GM12892 (cell line): Measurements from ENCODE around the gene GAD1.

Experiments
- DNase-seq: peaks from one replicate; pipeline ENCODE4 v3.0.0; 2011; ENCODE audit not compliant: insufficient read length
- FAIRE-seq: peaks from 2 replicates; lab custom pipeline; 2011; peaks lifted over from hg19 to GRCh38; lab: Jason Lieb, UNC
- POLR2A ChIP-seq: IDR thresholded peaks from 2 replicates; pipeline ENCODE4 v1.6.1; 2011; ENCODE audit warnings: low read depth, low read length, control low read depth
- POLR2AphosphoS5 ChIP-seq: IDR thresholded peaks from 2 replicates; pipeline ENCODE4 v1.6.1; 2011; ENCODE audit warnings: low read depth, low read length, control low read depth
- TAF1 ChIP-seq: IDR thresholded peaks from 2 replicates; pipeline ENCODE4 v1.6.1; 2011; ENCODE audit warnings: low read depth, mild to moderate bottlenecking, control low read depth, low read length, borderline replicate concordance

GAD1 gene

DNA sequence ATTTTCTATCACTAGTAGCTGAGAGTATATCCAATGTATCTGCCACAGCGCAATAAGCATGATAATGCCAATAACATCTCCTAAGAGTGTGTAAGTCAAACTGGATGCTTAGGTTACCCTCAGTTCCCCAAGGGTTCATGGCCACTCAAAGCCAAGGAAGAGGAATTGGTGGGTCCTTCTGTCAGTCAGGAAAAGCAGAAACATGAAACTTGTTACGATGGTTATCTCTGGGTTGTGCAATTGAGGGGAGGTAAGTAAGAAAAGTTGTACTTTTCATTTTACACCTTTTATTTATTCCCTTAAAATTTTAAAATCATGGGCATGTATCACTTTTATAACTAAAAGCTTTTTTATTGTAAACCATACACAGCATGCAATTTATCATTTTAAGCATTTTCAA, 10.1 kb upstream of the GAD1 start:
- TF ChIP-seq TAF1 (no peak), POLR2A (no peak), POLR2AphosphoS5 (no peak)
- FAIRE-seq (no peak), DNase-seq (no peak)

DNA sequence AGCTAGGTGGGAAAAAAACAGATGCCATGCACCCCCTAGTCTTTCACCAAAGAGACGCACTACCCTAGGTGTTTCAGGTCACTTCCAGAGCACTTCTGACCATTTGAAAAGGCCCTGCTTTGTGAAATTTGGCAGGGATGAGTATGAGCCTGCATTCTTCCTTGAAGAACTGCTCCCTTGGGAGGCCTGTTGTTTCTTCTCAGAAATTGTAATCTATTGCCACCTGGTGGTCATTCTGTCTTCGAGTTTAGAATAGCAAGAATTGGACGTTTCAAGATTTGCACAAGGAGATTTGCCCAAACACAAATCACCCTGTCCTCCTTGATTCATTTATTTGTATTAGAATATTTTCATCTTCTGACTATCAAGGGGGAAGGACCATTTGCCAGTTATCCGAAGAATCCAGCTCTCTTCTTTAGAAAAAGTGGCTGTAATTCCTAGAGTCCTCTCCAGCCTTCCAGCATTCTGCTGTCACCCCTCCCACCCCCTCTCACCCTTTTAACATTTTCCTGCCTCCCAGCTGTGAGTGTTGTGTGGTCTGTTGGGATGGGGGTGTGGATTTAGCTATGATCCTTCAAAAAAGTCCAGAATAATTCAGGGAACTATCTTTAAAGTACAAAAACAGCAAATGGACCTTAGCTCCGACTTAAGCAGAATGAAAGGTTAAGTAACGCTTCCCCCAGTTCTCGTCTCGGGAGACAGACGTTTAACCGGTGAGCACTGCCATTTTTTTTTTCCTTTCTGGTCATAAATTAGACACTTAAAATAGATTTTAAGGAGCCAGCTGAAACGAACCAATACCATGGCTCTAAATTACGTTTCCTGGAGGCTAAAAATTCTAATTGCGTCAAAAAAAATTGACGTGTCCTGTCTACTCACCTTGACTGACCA, 3.7 kb upstream of the GAD1 start:
- DNase-seq (no peak), FAIRE-seq (peak; percentile 70)
- TF ChIP-seq TAF1 = no peak
- no peak for TF ChIP-seq POLR2AphosphoS5
- TF ChIP-seq POLR2A = no peak

DNA sequence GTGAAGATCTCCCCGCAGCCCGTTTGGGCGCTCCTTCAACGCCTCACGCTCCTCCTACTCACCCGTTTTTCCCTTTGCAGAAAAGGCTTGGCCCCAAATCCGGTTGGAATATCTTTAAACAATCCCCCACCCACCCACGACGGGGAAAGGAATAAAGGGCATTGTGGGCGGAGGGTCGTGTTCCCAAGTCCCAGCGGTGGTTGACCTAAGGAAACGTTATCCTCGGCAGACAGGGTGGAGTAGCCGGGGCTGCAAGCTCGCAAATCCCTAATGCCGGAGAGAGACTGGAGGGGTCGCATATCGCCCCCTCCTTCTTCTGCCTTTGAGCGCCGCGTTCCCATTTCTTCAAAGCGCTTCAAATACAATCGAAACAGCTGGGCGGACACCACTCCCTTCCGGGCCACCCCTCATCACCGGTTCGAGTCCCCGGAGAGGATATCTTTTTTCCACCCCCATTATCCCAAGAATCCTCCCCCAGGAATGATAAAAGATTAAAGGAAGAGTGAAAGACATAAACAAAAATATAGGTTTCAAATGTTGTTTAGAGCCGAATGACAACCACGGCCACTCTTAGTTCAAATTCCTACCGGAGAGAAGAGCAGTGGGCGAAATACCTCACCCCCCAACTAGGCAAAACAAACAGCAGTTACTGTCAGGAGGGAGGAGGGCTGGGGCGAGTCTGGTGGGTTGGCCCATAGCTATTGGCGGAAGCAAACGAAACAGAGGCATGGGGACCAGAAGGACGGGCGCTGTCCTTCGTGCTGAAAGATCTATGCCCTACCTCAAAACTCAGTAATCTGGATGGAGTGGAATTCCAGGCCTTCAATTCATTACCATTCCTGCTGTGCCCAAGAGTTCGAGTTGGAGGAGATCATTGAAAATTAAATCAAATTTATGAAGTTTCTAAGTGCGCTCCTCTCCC, 2.8 kb upstream of the GAD1 start:
- no peak for TF ChIP-seq POLR2A
- no peak for TF ChIP-seq TAF1
- no peak for TF ChIP-seq POLR2AphosphoS5
- FAIRE-seq (no peak), DNase-seq (no peak)

DNA sequence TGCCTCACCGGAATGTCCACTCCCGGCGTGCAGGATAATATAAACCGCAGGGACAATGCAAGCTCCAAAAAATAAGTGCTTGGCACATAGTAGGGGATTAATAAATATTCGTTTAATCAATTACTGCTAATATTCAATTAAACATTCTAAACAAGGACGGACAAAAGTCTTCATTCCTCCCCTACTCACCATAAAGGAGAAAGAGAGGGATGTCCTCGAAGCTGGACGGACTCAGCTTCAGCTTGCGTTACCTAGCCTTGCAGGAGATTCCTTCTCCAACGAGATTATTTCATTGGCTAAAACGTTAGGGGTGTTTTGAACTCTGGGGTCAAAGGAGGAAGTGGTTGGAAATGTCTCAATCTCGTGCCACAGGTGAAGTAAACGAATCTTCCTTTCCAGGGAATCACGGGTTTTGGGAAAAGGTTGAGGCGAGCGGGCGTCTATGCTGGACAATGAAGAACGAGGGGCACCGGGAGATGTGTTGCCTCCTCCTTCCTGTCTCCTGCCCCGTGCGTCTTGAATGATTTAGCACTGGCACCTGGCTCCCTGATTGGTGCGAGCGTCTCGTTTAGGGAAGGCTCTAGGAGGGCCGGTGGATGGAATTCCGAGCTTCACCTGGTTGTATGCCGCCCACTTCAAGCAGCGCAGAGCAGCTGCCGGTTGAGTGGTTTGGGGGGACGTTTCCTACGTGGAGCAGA, 2.0 kb upstream of the GAD1 start:
- no peak for FAIRE-seq
- TF ChIP-seq POLR2AphosphoS5 (no peak), TAF1 (no peak), POLR2A (no peak)
- no peak for DNase-seq

DNA sequence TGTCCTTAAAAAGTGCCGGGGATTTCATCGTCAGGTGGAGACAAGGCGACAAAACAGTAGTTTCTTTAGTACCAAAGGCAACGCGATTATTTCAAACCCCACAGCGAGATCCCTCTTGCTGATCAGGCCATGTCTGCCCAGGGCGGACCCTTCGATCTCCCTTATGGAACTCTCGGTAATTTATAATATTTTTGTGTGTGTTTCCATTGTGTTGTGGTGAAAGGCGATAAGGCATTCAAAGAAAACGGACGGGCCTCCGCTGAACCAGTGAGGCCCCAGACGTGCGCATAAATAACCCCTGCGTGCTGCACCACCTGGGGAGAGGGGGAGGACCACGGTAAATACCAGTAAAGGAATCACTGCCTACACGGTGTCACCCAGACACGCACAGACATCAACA, 1.4 kb upstream of the GAD1 start:
- FAIRE-seq = no peak
- no peak for TF ChIP-seq TAF1
- TF ChIP-seq POLR2AphosphoS5 = no peak
- DNase-seq = no peak

DNA sequence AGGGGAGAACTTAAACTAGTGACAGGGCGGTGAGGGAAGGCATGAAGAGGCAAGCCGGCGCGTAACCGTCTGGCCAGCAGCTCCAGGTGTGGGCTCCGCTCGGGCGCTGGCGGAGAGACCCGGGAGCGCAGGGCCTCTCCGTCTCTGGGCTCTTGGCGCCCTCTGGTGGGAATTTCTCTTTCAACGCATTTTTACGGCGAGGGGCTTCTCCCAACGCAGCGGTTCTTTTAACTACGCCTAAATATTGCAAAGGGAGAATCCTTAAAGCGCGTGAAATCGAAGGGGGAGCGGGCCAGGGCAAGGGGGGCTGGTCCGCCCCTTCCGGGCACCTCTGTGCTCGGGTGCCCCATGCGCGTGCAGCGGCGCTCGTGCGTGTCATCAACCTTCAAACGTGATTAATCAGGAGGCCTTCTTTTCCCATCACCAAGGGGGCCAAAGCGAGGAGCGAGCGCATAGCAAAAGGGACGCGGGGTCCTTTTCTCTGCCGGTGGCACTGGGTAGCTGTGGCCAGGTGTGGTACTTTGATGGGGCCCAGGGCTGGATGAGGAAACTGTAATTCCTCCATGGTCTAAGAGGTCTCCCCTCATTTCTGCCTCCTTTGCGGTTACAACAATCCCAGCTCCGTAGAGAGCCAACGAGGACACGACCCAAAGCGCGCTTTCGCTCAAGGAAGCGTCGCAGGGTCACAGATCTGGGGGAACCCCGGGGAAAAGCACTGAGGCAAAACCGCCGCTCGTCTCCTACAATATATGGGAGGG, 762 bp upstream of the GAD1 start:
- FAIRE-seq (peak; percentile 67), DNase-seq (peak; percentile 73)
- TF ChIP-seq POLR2A = no peak
- TF ChIP-seq POLR2AphosphoS5 = no peak
- TF ChIP-seq TAF1 = no peak

GRCh38 chr2:170817093-170818035, 677 bp downstream of the GAD1 start:
- no peak for FAIRE-seq
- no peak for DNase-seq
- TF ChIP-seq TAF1 (no peak), POLR2AphosphoS5 (no peak), POLR2A (no peak)

GRCh38 chr2:170818036-170818751, 1.5 kb downstream of the GAD1 start:
- DNase-seq (no peak), FAIRE-seq (no peak)
- TF ChIP-seq POLR2A (no peak), POLR2AphosphoS5 (no peak), TAF1 (no peak)

DNA sequence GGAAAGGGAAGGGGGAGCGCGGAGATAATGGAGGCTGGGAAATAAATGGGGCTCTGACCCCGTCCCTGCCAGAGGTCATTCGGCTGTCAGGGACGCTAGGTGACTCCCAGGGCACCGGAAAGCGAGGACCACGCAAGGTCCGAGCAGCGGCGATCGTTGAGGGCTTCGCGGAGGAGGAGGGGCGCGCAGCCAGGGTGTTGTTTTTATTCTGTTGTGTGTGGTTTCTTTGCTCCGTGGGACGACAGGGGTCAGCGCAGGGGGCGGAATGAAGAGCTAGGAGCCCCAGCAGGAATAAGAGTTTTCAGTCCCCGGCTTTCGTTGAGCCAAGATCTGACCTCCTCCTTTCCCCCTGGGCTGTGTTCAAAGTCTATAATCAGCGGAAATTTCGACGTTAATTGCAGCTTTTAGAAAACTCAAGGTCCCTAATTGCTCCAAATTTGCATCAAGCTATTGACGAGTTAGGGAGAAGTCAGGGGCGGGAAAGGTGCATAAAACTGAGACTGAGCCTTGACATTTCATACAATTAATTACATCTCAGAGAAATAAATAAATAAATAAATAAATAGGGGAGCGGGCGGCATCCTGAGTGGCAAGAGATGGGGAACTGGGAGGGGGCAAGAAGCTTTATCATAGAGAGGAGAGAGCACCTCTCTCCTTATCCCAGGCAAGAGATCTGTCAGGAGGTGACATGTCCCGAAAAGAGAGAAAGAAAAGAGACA, 2.2 kb downstream of the GAD1 start:
- TF ChIP-seq TAF1 = no peak
- TF ChIP-seq POLR2AphosphoS5 = no peak
- TF ChIP-seq POLR2A = no peak
- DNase-seq = no peak
- no peak for FAIRE-seq
